Posterior cingulate gyrus (tissue), 11 donors: Measurements from ENCODE around the gene LHFPL6.
A peak's percentile ranks its signal among the peaks of the same experiment; 100 is the strongest.

Experiments used
- DNase-seq, 10 donors: peaks; one replicate each; pipeline versions ENCODE4 v3.0.0 to v3.0.0-alpha.2; 2020 to 2021; ENCODE audit warnings: mixed read lengths in 3 of 10
- intact Hi-C: fragments of 100-400 bp; cut with DNase I; formaldehyde crosslinking; loops from one replicate; pipeline ENCODE4 v1.15.1; 2023

Gene LHFPL6

DNA sequence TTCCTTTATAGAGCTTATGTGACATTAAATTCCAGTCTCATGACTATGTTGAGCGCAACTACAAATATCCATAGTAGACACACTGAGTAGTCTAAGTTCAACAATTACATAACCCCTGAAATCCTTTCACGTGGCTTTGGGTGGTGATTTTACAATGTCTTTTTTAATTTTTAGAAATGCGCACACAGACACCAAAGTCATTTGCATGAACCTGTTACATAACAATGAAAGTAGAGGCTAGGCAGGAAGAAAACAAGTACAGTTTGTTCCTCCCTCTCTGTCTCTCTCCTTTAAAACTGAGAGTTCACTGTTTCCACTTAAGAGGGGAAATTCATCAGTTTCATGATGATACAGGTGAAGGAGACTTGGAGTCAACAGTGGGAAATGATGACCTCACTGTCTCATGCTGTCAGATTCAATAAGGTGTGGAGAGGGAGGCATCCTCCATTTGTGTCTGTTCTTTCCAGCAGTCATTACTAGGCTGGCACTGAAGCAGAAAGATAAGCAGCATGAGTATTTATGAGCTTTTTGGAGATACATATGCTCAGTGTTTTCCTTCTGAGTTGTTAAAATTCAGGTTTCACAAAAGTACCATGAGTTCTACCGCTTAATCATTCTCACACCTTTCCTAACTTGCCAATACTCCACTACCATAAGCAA, 201.8 kb downstream of the LHFPL6 start:
- DNase-seq, result no peak
- intact Hi-C loops, result no loop called here

DNA sequence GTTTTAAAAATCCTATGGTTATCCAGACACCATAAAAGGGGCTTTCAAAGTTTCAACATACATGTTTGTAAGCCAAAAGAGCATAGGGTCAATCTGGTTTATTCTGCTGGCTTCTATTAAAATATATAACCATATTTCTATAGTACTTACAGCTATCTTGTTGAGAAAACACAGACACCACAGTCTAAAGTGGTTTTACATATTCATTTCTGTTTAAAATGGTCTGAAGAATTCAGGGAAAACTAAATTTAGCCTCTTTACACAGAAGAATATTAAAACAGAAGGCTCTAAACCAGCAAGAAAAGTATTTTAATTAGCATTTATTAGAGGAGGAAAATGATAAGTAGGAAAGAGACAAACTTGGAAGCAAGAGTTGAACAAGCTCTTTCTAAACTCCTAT, 203.9 kb downstream of the LHFPL6 start:
- intact Hi-C loops, result no loop called here

DNA sequence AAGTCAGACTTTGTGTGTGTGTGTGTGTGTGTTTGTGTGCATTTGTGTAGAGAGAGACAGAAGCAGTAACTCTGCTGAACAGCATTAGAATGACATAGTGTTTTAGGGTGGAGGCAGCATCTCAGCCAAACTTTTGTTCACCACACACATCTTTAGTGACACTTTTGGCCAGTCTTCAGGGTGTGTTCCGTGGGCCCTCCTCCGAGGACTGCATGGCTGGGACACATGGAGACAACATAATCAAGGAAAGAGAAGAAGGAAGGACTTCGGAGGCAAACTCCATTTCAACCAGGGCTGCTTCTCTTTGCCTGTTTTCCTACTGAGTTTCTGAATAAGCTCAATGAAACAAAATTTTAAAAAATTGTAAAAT, 205.1 kb downstream of the LHFPL6 start:
- peak in 1 of 10 donors; percentile 80 for DNase-seq
- intact Hi-C loops, result no loop called here

More for the DNA sequence above, 203.9 kb downstream of the LHFPL6 start:
- no peak for DNase-seq

DNA sequence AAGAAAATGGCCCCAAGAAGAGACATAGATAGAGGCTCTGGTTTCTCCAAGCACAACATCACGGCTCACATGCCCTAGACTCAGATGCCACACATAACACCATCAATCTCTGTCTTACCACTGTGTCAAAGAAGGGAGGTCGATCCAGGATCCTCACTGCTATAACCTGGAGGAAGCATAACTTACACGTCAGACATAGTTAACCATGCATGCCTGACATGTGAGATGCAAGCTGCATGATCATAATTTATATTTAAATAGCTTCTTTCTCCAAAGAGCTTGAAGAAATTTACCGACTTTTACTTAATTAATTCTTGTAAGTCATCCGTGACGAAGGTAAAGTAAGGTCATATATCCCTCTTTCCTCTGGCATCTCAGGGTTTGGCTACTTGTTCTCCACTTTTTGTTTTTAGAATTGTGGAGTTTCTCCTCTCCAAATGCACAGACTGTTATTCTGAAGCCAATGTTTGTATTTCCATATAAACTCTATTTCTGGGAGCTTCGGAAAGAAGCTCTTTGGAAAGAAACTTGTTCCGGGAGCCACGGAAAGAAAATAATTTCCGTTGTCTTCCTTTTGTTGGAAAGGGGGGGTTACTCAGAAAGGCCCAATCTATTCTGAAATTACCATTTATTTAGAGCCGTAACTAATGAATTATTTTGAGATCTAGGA, 205.6 kb downstream of the LHFPL6 start:
- intact Hi-C loops, result no loop called here
- DNase-seq, result no peak

DNA sequence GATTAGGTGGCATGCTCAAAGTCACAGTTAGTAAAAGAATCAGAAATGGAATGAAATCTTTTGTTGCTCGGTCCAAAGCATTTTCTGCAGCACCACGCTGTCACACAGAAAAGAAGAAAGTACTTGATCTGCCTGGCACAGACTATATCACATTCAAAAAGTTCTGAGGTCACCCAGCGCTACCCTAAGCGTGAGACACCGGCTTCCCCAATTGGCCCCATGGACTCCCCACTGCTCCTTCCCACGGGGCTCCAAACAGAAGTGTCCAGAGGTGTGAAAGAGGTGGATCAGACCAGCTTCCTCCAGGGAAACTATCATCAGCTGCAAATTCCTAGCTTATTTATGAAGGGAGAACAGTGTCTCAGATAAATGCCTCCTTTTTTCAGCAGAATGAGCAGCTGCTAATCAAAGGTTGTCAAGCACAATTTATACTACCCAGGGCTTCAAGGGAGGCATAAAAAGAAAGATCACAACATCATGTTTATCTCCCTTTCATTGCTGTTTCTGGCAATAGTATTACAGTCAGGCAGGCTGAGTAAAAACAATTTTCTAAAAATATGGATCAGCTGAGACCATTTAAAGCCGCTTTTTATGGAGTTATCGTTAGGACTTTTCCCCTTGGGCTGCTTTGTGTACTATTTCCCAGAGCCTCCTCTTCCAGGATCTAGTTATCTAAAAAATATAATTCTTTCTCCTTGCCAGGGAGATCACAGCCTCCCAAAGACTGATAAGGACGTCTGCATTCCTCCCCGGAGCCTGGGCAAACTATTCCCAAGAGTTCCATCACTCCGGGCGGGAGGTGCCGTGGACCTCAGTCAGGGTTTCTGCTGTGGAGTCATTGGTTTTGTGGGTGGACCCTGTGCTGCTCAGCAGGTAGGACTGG, 208.0 kb downstream of the LHFPL6 start:
- DNase-seq, result peak in 1 of 10 donors; percentile 68
- intact Hi-C loops, result no loop called here

DNA sequence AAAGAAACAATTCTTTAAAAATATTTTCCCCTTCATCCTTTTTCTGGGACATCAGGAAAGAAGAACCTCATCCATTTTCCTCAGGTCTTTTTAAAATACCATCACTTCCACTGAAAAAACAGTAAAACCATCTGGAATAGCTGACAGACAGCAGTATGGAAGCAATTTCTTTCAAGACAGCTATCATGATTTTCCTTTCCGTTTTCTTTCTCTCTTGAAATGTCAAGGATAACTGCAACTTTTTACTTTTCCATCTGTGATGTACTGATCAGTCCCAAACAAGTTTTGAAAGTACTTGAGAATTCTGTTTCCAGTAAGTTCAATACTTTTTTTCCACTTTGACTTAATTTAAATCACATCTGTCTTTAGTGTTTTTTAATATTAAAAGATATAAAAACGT, 211.2 kb downstream of the LHFPL6 start:
- intact Hi-C loops, result no loop called here
- no peak for DNase-seq

DNA sequence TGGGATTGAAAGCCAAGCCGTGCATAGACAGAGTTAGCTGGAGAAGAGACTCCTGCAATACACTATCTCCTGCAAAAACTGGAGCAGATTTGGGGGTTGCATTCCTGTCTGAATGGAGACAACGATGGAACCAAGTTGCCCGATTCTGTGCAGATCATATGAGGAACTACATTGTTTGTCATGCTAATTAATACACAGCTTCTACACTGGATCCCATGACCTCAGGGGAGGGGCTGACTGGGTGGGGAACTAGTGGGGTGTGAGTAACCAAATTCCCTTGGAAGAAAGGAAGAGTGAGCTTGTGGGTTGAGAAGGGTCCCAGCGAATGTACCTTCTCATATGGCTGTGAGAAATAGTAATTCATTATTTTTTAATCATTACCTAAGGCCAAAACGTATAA, 214.0 kb downstream of the LHFPL6 start:
- intact Hi-C loops, result no loop called here
- no peak for DNase-seq

DNA sequence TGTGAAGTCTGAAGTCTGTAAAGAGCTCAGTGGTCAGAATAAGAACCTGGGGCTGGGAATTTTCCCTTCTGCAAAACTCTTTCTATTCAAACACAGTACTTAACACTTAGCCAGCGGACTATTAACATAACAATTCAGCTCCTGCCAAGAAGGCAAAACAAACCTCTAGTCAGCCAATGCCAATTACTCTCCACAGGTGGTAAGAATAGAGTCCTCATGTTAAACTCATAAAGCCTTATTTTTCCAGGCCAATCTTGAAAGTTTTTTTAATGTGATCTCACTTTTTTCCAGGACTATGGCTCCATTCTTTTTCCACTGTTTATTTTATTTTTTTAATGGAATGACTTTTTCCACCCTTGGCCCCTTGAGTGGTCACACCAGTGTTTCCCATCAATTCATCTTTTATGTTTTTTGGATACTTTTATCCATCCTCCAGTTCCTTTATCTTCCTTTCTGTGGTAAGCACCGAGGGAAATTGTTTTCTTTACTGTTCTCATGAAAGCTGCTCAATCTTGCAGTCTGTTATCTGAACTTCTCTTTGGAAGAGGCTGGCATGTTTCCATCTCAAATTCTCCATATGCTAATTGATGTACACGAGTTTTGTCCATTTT, 217.3 kb downstream of the LHFPL6 start:
- no peak for DNase-seq

DNA sequence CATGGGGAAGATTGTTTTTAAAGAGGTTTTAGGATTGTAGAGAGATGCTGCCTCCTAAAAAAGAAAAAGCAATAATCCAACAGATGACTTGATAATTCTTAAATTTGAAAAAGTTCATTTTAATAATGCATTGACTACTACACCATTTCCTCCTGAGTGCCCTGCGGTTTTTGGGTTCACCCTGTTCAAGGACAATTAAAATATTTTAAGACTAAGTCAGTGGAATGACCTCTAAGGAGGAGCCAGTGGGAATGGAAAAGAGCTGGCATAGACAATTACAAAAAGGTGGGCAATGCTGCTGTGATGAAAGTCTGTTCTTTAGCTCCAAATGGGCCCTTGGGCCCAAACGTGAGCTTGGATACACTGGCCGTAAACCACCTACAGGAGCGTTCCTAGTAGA, 217.8 kb downstream of the LHFPL6 start:
- intact Hi-C loops, result no loop called here
- no peak for DNase-seq

More for the DNA sequence above, 217.3 kb downstream of the LHFPL6 start:
- intact Hi-C loops, result no loop called here

DNA sequence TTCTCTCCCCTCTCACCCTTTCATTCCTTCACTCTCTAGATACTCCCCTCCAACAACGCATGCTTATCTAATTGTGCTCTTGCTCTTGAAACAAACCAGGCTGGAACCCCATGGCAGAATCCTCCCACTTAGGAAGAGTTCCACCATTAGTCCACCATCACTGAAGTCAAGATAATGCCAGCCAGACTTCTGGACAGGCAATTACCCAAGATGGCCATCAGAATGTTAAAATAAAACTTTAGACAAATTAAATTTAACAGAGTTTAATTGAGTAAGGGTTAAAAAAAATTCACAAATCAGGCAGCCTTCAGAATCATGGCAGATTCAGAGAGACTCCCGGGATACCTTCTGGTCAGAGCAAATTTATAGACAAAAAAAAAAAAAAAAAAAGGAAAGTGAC, 221.5 kb downstream of the LHFPL6 start:
- no peak for DNase-seq
- intact Hi-C loops, result no loop called here

DNA sequence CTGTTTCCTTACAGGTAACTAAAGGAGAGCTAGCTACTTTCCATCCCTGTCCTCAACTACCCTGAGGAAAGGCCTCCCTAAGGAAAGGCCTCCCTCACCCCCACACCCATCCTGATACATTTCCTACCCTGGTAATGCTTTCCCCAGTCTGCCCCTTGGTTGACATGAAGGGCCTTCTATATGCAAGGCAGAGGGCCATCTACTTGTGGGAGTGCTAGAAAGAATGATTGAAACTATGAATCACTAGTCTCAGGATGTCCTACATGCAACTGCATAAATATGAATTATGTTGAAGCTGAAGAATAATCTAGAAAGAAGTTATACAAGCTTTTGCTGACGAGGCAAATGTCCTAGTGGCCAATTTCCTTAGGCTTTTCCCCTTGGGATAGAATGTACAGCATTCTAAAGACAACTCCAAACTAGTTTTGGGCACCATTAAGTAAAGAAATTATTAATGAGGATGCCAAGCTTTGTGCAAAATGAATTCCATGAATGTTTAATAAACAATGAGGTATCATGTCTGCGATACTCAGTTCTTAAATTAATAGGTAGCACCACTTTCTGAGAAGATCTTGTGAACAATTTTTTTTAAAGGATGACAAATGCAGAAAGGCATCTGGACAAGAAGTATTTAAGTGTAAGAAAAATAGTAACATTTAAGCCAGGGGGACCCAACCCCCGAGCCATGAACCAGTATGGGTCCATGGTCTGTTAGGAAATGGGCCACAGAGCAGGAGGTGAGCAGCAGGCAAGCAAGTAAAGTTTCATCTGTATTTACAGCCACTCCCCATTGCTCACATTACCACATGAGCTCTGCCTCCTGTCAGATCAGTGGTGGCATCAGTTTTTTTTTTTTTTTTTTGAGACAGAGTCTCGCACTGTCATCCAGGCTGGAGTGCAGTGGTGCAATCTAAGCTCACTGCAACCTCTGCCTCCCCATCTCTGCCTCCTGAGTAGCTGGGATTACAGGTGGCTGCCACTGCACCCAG, 223.0 kb downstream of the LHFPL6 start:
- intact Hi-C loops, result no loop called here
- DNase-seq, result no peak

DNA sequence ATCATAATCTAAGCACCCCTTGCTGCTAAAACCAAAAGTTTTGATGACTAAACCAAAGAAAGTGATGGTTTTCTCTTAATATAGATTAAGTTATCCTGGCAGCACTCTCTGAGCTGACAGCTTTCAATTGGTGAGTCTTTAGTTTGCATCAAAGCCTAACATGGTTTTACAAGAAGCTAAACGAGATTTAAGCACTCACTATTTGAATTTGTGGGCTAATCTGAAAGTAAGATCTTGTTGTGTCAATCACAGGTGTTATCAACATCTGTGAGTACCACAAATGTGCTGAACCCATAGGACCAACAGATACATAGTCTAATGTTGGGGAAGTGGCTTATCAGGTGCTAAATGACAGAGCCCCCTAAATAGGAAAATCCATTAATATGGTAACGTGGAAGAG, 223.9 kb downstream of the LHFPL6 start:
- DNase-seq, result no peak
- intact Hi-C loops, result no loop called here

DNA sequence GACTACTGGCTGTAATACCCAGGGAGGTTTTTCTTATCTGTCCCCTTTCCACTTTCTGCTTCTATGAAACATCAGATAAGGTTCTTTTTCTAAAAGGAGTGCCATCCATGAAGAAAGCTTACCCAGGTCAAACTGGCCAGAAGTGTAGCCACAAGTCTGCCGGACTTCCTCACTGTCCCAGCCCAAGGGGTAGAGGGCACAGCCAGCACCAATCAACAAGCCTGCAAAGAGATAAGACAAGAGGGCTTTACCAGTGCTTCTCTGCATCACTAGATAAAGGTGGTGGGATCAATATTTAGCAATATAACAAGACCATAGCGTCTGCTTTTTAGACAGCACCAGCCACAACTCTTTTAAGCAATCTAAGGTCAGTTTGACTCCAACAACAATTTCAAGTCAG, 224.7 kb downstream of the LHFPL6 start:
- intact Hi-C loops, result no loop called here
- no peak for DNase-seq

DNA sequence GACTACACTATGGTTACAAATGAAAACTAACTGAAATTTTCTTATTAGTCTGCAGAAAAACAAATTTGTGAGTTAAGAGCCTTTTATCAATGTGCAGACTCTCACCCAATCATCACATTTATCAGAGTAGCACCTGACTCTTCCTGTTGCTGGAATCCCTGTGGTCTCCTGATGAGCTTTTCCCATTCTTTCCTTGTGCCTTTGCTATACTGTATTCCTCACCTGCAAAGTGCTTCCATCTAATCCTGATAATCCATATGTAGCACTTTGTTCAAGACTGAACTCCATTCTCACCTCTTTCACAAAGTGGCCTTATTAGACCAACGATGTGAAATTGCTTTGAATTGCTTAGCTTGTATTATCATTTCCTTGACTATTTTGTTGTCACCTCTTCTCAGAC, 225.3 kb downstream of the LHFPL6 start:
- intact Hi-C loops, result no loop called here
- no peak for DNase-seq

DNA sequence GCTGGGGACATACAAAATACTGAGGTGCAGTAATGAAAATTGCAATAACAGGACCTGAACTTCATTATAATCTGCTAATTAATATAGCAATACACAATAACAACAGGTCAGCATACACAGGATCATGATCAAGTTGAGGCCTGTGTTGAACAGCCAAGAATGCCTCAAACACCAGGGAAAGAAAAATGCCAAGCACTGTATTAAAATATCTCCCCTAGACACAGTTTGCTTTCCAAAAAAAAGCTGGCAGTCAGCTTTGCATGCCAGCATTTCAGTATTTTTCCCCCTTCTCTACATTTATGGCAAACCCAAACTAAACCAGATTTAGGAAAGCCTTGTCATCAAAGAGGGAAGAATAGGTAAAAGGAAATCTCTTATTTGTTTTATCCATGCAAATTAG, 226.9 kb downstream of the LHFPL6 start:
- no peak for DNase-seq
- intact Hi-C loops, result no loop called here

DNA sequence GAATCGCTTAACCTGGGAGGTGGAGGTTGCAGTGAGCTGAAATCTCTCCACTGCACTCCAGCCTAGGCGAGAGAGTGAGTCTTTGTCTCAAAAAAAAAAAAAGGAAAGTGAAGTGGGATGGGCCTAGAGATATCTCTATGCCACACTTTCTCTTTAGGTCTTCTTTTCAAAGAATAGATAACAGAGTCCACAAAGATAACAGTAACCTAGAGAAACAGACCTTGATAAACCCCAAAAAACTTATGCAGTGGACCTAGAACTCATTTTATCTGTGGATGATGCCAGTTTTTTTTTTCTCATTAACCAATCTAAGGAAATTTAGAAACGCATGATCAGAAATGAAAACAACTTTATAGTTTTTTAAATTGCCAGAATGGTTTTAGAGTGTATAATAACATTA, 227.4 kb downstream of the LHFPL6 start:
- no peak for DNase-seq
- intact Hi-C loops, result no loop called here

DNA sequence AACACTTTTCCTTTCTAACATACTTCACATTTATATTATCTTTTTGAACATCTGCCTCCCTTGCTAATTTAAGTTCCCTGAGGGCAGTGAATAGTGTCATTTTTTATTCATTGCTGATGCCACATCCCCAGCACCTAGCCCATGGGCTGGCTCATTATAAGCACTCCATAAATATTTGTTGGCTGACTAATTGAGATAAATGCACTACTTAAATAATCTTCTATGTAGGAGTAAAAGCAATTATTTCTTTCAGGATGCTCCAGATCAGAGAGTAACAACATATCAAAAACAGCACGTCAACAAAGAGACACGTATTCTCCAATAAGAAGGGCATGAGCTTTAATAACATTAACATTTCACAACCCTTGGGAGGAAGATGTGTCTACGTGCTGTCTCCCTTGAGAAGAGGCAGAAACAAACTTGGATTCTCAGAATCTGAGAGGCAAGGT, 228.2 kb downstream of the LHFPL6 start:
- DNase-seq, result no peak
- intact Hi-C loops, result no loop called here

DNA sequence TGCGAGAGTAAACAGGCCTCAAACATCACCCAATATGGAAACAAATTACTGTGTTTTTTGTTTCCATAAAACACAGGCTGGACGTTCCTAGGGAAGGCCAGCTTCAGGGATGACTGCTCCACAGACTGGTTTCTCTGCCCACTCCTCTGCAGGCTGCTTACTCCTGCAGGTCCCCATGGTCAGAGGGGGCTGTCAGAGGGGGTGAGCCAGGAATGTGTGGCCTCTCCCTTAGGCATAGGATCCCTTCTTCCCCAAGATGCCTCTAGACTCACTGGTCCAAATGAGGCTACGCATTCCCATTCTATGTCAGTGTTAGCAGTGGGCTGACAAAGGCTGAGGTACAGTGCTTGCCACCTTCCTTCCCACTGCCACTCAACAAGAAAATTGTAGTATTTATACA, 229.8 kb downstream of the LHFPL6 start:
- DNase-seq, result no peak
- intact Hi-C loops, result no loop called here

DNA sequence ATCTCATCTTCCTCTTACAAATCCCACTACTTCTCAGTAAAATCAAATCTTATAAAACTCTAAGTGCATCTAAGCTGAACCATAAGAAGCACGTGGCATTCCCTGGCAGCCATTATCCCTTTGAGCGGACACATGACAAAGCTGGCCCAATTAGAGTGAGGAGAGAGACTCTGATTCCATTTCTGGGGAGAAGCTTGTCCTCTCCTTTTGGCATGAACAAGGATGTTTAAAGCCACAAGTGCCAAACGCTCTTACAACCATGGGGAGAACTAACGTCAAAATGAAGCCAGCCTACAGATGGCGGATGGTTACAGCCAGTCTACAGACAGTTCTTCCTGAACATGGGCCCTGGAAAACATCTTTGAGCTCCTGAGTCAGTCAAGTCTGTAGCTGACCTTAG, 231.3 kb downstream of the LHFPL6 start:
- intact Hi-C loops, result no loop called here
- no peak for DNase-seq

DNA sequence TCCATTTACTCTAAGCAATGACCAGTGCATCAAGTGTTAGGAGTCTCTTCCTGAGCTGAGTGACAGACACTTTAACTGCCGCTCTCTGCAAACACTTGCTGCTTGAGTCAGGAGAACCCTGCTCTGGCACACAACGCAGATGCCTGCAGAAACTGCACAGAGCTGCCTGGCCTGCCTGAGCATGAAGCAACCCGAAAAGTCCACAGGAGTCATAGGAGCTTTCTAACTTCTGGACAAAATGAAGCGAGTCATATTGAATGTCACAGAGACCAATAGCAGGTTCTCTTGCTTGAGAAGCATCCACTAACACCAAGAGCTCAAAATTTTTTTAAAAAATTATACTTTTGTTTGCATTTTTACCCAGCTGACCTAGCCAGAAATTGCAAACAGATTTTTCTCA, 232.4 kb downstream of the LHFPL6 start:
- no peak for DNase-seq
- intact Hi-C loops, result no loop called here
